Stimulated activated effector memory CD8-positive, alpha-beta T cell treated with anti-CD3 and anti-CD28 coated beads, Interleukin-12 subunit alpha, Interleukin-12 subunit beta, amount 100 ng/mL, for 72 hours (primary cell): ENCODE data around the gene C2.

Source experiments
- ATAC-seq: fragments of 150-1000 bp; cut with Tn5 transposase; 2 replicates; pipeline ENCODE4 v1.10.0; 2021
- DNase-seq, 2 donors: peaks; one replicate each; pipeline ENCODE4 v3.0.0; 2021 to 2022; ENCODE audit warnings: low spot score in 2 of 2
- H3K27ac Mint-ChIP-seq: one replicate; pipeline ENCODE4 v1.8.0; 2022; ENCODE audit warnings: mild to moderate bottlenecking, mixed read lengths
- H3K36me3 Mint-ChIP-seq: one replicate; pipeline ENCODE4 v1.8.0; 2022; ENCODE audit warnings: mild to moderate bottlenecking, mixed read lengths
- H3K4me1 Mint-ChIP-seq: one replicate; pipeline ENCODE4 v1.8.0; 2022; ENCODE audit warnings: mixed read lengths
- H3K4me3 Mint-ChIP-seq: one replicate; pipeline ENCODE4 v1.8.0; 2022; ENCODE audit warnings: mild to moderate bottlenecking, mixed read lengths
- H3K9me3 Mint-ChIP-seq: one replicate; pipeline ENCODE4 v1.8.0; 2022; ENCODE audit warnings: mixed read lengths

The C2 gene

GRCh38 chr6:31954511-31954910 is 27.0 kb downstream of the C2 start:
- Mint-ChIP-seq H3K27ac (peak overlapping the region; percentile 70), H3K9me3 (no peaks in the 10 kb centered on the region), H3K4me3 (no peak overlapping the region), H3K36me3 (peaks cover 71% of the 10 kb centered on the region), H3K4me1 (peaks cover 24% of the 10 kb centered on the region)
- ATAC-seq (no peak), DNase-seq (no peak)

- no peak for DNase-seq
- H3K36me3 Mint-ChIP-seq: peaks cover 88% of the 10 kb centered on the region
- H3K4me3 Mint-ChIP-seq: peak overlapping the region; percentile 97
- H3K4me1 Mint-ChIP-seq: peaks cover 39% of the 10 kb centered on the region
- ATAC-seq: no peak
- no peaks in the 10 kb centered on the region for H3K9me3 Mint-ChIP-seq
- H3K27ac Mint-ChIP-seq: peak overlapping the region; percentile 96
These were observed 29.3 kb downstream of the C2 start for GRCh38 chr6:31956796-31957195.

- Mint-ChIP-seq H3K9me3 (no peaks in the 10 kb centered on the region), H3K36me3 (peaks cover 91% of the 10 kb centered on the region), H3K27ac (peak overlapping the region; percentile 96), H3K4me3 (peak overlapping the region; percentile 97), H3K4me1 (peaks cover 46% of the 10 kb centered on the region)
- no peak for ATAC-seq
- no peak for DNase-seq
These were observed 30.9 kb downstream of the C2 start for GRCh38 chr6:31958412-31958740.

GRCh38 chr6:31958741-31959739 is 31.5 kb downstream of the C2 start, which contains the start of the genes NELFE and SKIC2:
Gene NELFE, minus strand, starts transcription at chr6:31958971. Its CDS starts 525 bp downstream, at chr6:31958446.
Gene SKIC2, plus strand, starts transcription at chr6:31959175. Its CDS starts 18 bp downstream, at chr6:31959193.
- Mint-ChIP-seq H3K9me3 (no peaks in the 10 kb centered on the region), H3K4me3 (peak within 1 kb of the TSS; percentile 97), H3K36me3 (peaks cover 91% of the 10 kb centered on the region), H3K27ac (peak within 1 kb of the TSS; percentile 96), H3K4me1 (peaks cover 46% of the 10 kb centered on the region)
- DNase-seq: peak; percentile 92 to 98
- ATAC-seq: peak; percentile 99

- H3K4me3 Mint-ChIP-seq: no peak overlapping the region
- peaks cover 53% of the 10 kb centered on the region for H3K4me1 Mint-ChIP-seq
- ATAC-seq (no peak), DNase-seq (no peak)
- H3K9me3 Mint-ChIP-seq: no peaks in the 10 kb centered on the region
- H3K27ac Mint-ChIP-seq: peak overlapping the region; percentile 96
- H3K36me3 Mint-ChIP-seq: peaks cover 91% of the 10 kb centered on the region
These were observed 34.1 kb downstream of the C2 start for GRCh38 chr6:31961616-31962015.

GRCh38 chr6:31963921-31964320 is 36.4 kb downstream of the C2 start:
- H3K36me3 Mint-ChIP-seq: peaks cover 94% of the 10 kb centered on the region
- no peaks in the 10 kb centered on the region for H3K9me3 Mint-ChIP-seq
- peak overlapping the region; percentile 52 for H3K27ac Mint-ChIP-seq
- H3K4me3 Mint-ChIP-seq: no peak overlapping the region
- no peak for DNase-seq
- no peak for ATAC-seq
- H3K4me1 Mint-ChIP-seq: peaks cover 50% of the 10 kb centered on the region

- Mint-ChIP-seq H3K4me3 (no peak overlapping the region), H3K36me3 (peaks cover 100% of the 10 kb centered on the region), H3K4me1 (peaks cover 46% of the 10 kb centered on the region), H3K27ac (peak overlapping the region; percentile 78), H3K9me3 (no peaks in the 10 kb centered on the region)
- no peak for DNase-seq
- no peak for ATAC-seq
These were observed 38.2 kb downstream of the C2 start for GRCh38 chr6:31965700-31966099.

GRCh38 chr6:31966506-31966905 is 39.0 kb downstream of the C2 start:
- H3K36me3 Mint-ChIP-seq: peaks cover 100% of the 10 kb centered on the region
- no peaks in the 10 kb centered on the region for H3K9me3 Mint-ChIP-seq
- ATAC-seq: no peak
- peak overlapping the region; percentile 78 for H3K27ac Mint-ChIP-seq
- DNase-seq: no peak
- H3K4me1 Mint-ChIP-seq: peaks cover 46% of the 10 kb centered on the region
- no peak overlapping the region for H3K4me3 Mint-ChIP-seq

GRCh38 chr6:31966997-31967925 is 39.7 kb downstream of the C2 start:
- Mint-ChIP-seq H3K27ac (peak overlapping the region; percentile 78), H3K4me1 (peaks cover 45% of the 10 kb centered on the region), H3K4me3 (no peak overlapping the region), H3K36me3 (peaks cover 100% of the 10 kb centered on the region), H3K9me3 (no peaks in the 10 kb centered on the region)
- ATAC-seq: no peak
- DNase-seq: no peak

GRCh38 chr6:31967926-31968320 is 40.4 kb downstream of the C2 start:
- H3K27ac Mint-ChIP-seq: peak overlapping the region; percentile 78
- no peak overlapping the region for H3K4me3 Mint-ChIP-seq
- no peaks in the 10 kb centered on the region for H3K9me3 Mint-ChIP-seq
- H3K36me3 Mint-ChIP-seq: peaks cover 100% of the 10 kb centered on the region
- H3K4me1 Mint-ChIP-seq: peaks cover 49% of the 10 kb centered on the region
- DNase-seq (no peak), ATAC-seq (no peak)

GRCh38 chr6:31968326-31968725 is 40.8 kb downstream of the C2 start:
- peaks cover 54% of the 10 kb centered on the region for H3K4me1 Mint-ChIP-seq
- H3K9me3 Mint-ChIP-seq: no peaks in the 10 kb centered on the region
- ATAC-seq: no peak
- DNase-seq: no peak
- H3K36me3 Mint-ChIP-seq: peaks cover 98% of the 10 kb centered on the region
- no peak overlapping the region for H3K4me3 Mint-ChIP-seq
- peak overlapping the region; percentile 78 for H3K27ac Mint-ChIP-seq

GRCh38 chr6:31968791-31969711 is 41.5 kb downstream of the C2 start:
- peak overlapping the region; percentile 99 for H3K27ac Mint-ChIP-seq
- peaks cover 93% of the 10 kb centered on the region for H3K36me3 Mint-ChIP-seq
- no peak for ATAC-seq
- DNase-seq: no peak
- no peaks in the 10 kb centered on the region for H3K9me3 Mint-ChIP-seq
- H3K4me1 Mint-ChIP-seq: peaks cover 61% of the 10 kb centered on the region
- peak overlapping the region; percentile 85 for H3K4me3 Mint-ChIP-seq

- no peak for DNase-seq
- H3K36me3 Mint-ChIP-seq: peaks cover 90% of the 10 kb centered on the region
- no peaks in the 10 kb centered on the region for H3K9me3 Mint-ChIP-seq
- H3K4me3 Mint-ChIP-seq: peak overlapping the region; percentile 85
- ATAC-seq: no peak
- peaks cover 65% of the 10 kb centered on the region for H3K4me1 Mint-ChIP-seq
- peak overlapping the region; percentile 99 for H3K27ac Mint-ChIP-seq
These were observed 42.4 kb downstream of the C2 start for GRCh38 chr6:31969712-31970603.
